H1 (cell line): ENCODE measurements around the gene OCSTAMP. TPM values are rescaled to one million over a fixed set of nuclear protein-coding genes. Genes with fewer than 3 reads are reported as not detected.

Experiments used
- CTCF ChIA-PET: fragments of 300-600 bp; sonication (Branson Sonifier 250); formaldehyde crosslinking; loops from one replicate; lab custom pipeline; 2021; ENCODE audit not compliant: partially characterized antibody; lab: Charles Lee
- POLR2A ChIA-PET: fragments of 300-600 bp; sonication (Branson Sonifier 250); formaldehyde crosslinking; loops from one replicate; lab custom pipeline; 2021; ENCODE audit warnings: inconsistent platforms; ENCODE audit not compliant: partially characterized antibody; lab: Charles Lee
- DNase-seq, 2 experiments: peaks; one replicate each; pipeline versions ENCODE4 v3.0.0 to v3.0.0-alpha.2; 2010 to 2022; ENCODE audit warnings: low spot score in 2 of 2, low read depth in 1 of 2, mixed read lengths in 1 of 2
- FAIRE-seq: peaks from 2 replicates; lab custom pipeline; 2011; peaks lifted over from hg19 to GRCh38; lab: Jason Lieb, UNC
- H2AFZ ChIP-seq: 2 replicates; pipeline ENCODE4 v1.8.1; 2012; ENCODE audit warnings: low read length, inconsistent platforms
- H2AK5ac ChIP-seq: 2 replicates; pipeline ENCODE4 v1.6.1; 2013; ENCODE audit warnings: low read depth, low read length
- H2BK120ac ChIP-seq: replicated peaks from 2 replicates; pipeline ENCODE3; 2013; ENCODE audit warnings: low read depth, low read length, inconsistent platforms
- H2BK12ac ChIP-seq: 2 replicates; pipeline ENCODE4 v1.6.1; 2013; ENCODE audit warnings: low read depth, low read length
- H2BK15ac ChIP-seq: 2 replicates; pipeline ENCODE4 v1.6.1; 2013; ENCODE audit warnings: low read length
- H2BK20ac ChIP-seq: 2 replicates; pipeline ENCODE4 v1.6.1; 2013; ENCODE audit warnings: low read length
- H2BK5ac ChIP-seq: 2 replicates; pipeline ENCODE4 v1.6.1; 2013; ENCODE audit warnings: low read depth, low read length
- H3K14ac ChIP-seq: 2 replicates; pipeline ENCODE4 v1.6.1; 2013; ENCODE audit warnings: inconsistent platforms; ENCODE audit not compliant: insufficient read length
- H3K18ac ChIP-seq: 2 replicates; pipeline ENCODE4 v1.6.1; 2013; ENCODE audit warnings: low read length; ENCODE audit errors: extremely low read depth
- H3K23ac ChIP-seq: 2 replicates; pipeline ENCODE4 v1.6.1; 2013; ENCODE audit warnings: inconsistent platforms; ENCODE audit not compliant: insufficient read length
- H3K23me2 ChIP-seq: 2 replicates; pipeline ENCODE4 v1.6.1; 2013; ENCODE audit warnings: low read depth, low read length
- H3K27ac ChIP-seq: 2 replicates; pipeline ENCODE4 v1.6.1; 2011; ENCODE audit warnings: low read depth, low read length, inconsistent platforms
- H3K27me3 ChIP-seq, 4 experiments: replicated peaks in 1 of 4; 1 replicate in 1 of 4; 2 replicates in 3 of 4; pipeline versions ENCODE4 v1.6.1 to v1.8.1; 2011 to 2013; ENCODE audit warnings: low read length in 3 of 4, mild to moderate bottlenecking in 3 of 4, inconsistent platforms in 2 of 4, mixed read lengths in 2 of 4, moderate library complexity in 1 of 4; ENCODE audit not compliant: control insufficient read depth in 3 of 4, insufficient read depth in 3 of 4; ENCODE audit errors: extremely low read depth in 1 of 4
- H3K36me3 ChIP-seq, 4 experiments: 2 replicates each; pipeline versions ENCODE4 v1.6.1 to v1.8.1; 2011 to 2013; ENCODE audit warnings: mild to moderate bottlenecking in 4 of 4, low read length in 3 of 4, moderate library complexity in 2 of 4, control low read depth in 1 of 4, inconsistent platforms in 1 of 4; ENCODE audit not compliant: insufficient read depth in 4 of 4, control insufficient read depth in 2 of 4
- H3K4ac ChIP-seq: replicated peaks from 2 replicates; pipeline ENCODE3; 2013; ENCODE audit warnings: low read length, low read depth, mixed read lengths, inconsistent platforms; ENCODE audit not compliant: insufficient read length
- H3K4me1 ChIP-seq, 4 experiments: replicated peaks in 1 of 4; 1 replicate in 1 of 4; 2 replicates in 3 of 4; pipeline versions ENCODE4 v1.6.1 to v1.8.1; 2011 to 2013; ENCODE audit warnings: low read length in 3 of 4, inconsistent platforms in 2 of 4, mixed read lengths in 1 of 4; ENCODE audit not compliant: insufficient read depth in 4 of 4, control insufficient read depth in 3 of 4
- H3K4me2 ChIP-seq, 2 experiments: 2 replicates each; pipeline versions ENCODE4 v1.6.1 to v1.8.1; 2011 to 2013; ENCODE audit warnings: low read depth in 2 of 2, low read length in 2 of 2, control low read depth in 1 of 2, inconsistent platforms in 1 of 2, mild to moderate bottlenecking in 1 of 2; ENCODE audit not compliant: insufficient read depth in 1 of 2
- H3K4me3 ChIP-seq, 4 experiments: fragments of 200-600, 300-600 bp in 1 of 4; sonication (generic), shearing (Covaris generic), sonication (Bioruptor Twin) in 1 of 4; 2 replicates each; pipeline versions ENCODE4 v1.5.1 to v1.8.1; 2011 to 2016; ENCODE audit warnings: low read length in 4 of 4, low read depth in 3 of 4, control low read depth in 2 of 4, inconsistent platforms in 2 of 4, mild to moderate bottlenecking in 2 of 4, mixed read lengths in 1 of 4, moderate library complexity in 1 of 4; ENCODE audit not compliant: insufficient read depth in 2 of 4; ENCODE audit errors: extremely low read depth in 1 of 4
- H3K56ac ChIP-seq: replicated peaks from 2 replicates; pipeline ENCODE3; 2013; ENCODE audit warnings: low read depth, mild to moderate bottlenecking, mixed read lengths, low read length, inconsistent platforms; ENCODE audit not compliant: insufficient read length
- H3K79me1 ChIP-seq: 2 replicates; pipeline ENCODE4 v1.6.1; 2013; ENCODE audit warnings: low read depth, low read length, control low read depth
- H3K79me2 ChIP-seq, 2 experiments: 2 replicates each; pipeline versions ENCODE4 v1.6.1 to v1.8.1; 2012 to 2013; ENCODE audit warnings: low read length in 2 of 2, mild to moderate bottlenecking in 2 of 2, inconsistent platforms in 1 of 2; ENCODE audit not compliant: insufficient read depth in 2 of 2, control insufficient read depth in 1 of 2
- H3K9ac ChIP-seq, 4 experiments: replicated peaks in 1 of 4; 1 replicate in 1 of 4; 2 replicates in 3 of 4; pipeline versions ENCODE4 v1.6.1 to v1.8.1; 2011 to 2013; ENCODE audit warnings: low read depth in 3 of 4, low read length in 3 of 4, control low read depth in 2 of 4, mild to moderate bottlenecking in 2 of 4, moderate library complexity in 2 of 4, inconsistent platforms in 1 of 4; ENCODE audit errors: extremely low read depth in 1 of 4
- H3K9me3 ChIP-seq, 2 experiments: 2 replicates each; pipeline versions ENCODE4 v1.6.1 to v1.8.1; 2012 to 2013; ENCODE audit warnings: mild to moderate bottlenecking in 2 of 2, moderate library complexity in 2 of 2, control low read depth in 1 of 2, inconsistent platforms in 1 of 2, low read depth in 1 of 2, low read length in 1 of 2, mixed read lengths in 1 of 2; ENCODE audit not compliant: insufficient read depth in 2 of 2
- H4K20me1 ChIP-seq, 2 experiments: replicated peaks in 1 of 2; 2 replicates each; pipeline versions ENCODE3 to v1.8.1; 2011 to 2013; ENCODE audit warnings: inconsistent platforms in 2 of 2, low read length in 2 of 2, mild to moderate bottlenecking in 1 of 2; ENCODE audit not compliant: insufficient read depth in 2 of 2, control insufficient read depth in 1 of 2
- H4K5ac ChIP-seq: 2 replicates; pipeline ENCODE4 v1.6.1; 2013; ENCODE audit warnings: low read length, low read depth, mixed read lengths, inconsistent platforms; ENCODE audit not compliant: insufficient read length
- H4K8ac ChIP-seq: 2 replicates; pipeline ENCODE4 v1.8.0; 2013; ENCODE audit warnings: mild to moderate bottlenecking, moderate library complexity, low read length, inconsistent platforms; ENCODE audit not compliant: insufficient read depth; ENCODE audit errors: extremely low read depth
- H4K91ac ChIP-seq: replicated peaks from 2 replicates; pipeline ENCODE3; 2013; ENCODE audit warnings: low read length, mixed read lengths, inconsistent platforms; ENCODE audit not compliant: insufficient read length
- WGBS, 2 experiments: shearing (Covaris generic) in 1 of 2; methylation state at CpG; one replicate each; pipeline versions ENCODE4 v1.1.6 to v1.1.7; 2013 to 2015; ENCODE audit warnings: low lambda C conversion rate in 2 of 2, mixed read lengths in 2 of 2, inconsistent platforms in 1 of 2, low coverage in 1 of 2, missing lambda C conversion rate in 1 of 2; ENCODE audit not compliant: insufficient replicate concordance in 2 of 2, insufficient coverage in 1 of 2, insufficient read length in 1 of 2; ENCODE audit errors: extremely low coverage in 1 of 2, missing lambda C conversion rate in 1 of 2; 5-methylcytosine and 5-hydroxymethylcytosine counted together
- polyA plus RNA-seq, 7 experiments: library from polyadenylated mRNA; depleted of rRNA in 3 of 7; stranded (reverse) in 5 of 7; unstranded in 2 of 7; fragments of >200 nt in 5 of 7; fragments of 200-250 nt in 2 of 7; gene quantifications; 1 replicate in 5 of 7; 2 replicates in 1 of 7; 4 replicates in 1 of 7; pipeline versions ENCODE4 v1.2.1 to v1.2.3, GENCODE V29; 2011 to 2013; ENCODE audit warnings: missing spikeins in 2 of 7, mixed read lengths in 2 of 7
- total RNA-seq: library from RNA; stranded (reverse); fragmentation: NEBNext Ultra II Directional; extraction: Animal tissue kit (Norgen Biotek cat#: 25700); gene quantifications from 2 replicates; pipeline ENCODE4 v1.2.1, GENCODE V29; 2021

OCSTAMP gene
- total and polyA plus RNA-seq, 2 of the 8 experiments (the other 6 are each of a cell fraction or from before 2014, with no cell fraction given) = 0.09 to 0.13 TPM

DNA sequence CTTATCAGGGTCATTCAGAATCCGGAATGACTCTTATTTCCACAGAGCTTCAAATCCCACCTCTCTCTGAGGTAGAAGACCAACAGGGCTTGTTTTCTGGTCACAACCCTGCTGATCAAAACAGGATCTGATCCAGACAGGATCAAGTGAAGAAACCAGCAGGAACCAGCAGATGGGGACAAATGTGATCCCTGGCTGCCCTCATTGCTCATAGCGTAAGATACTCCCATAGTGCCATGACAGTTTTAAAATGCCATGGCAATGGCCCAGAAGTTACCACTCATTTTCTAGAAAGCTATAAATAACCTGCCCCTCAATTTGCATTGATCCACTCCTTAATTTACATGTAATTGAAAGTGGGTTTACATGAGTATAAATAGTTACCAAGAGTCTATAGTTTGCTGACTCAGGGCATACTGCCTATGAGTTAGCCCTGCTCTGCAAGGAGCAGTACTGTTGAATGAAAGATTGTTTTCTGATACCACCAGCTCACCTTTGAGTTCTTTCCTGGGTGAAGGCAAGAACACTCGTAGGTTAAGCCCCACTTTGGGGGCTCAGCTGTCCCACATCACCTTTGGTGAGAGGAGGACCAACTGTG, 30.9 kb downstream of the OCSTAMP start:
- Histone ChIP-seq H3K79me1 (no peaks in the 10 kb centered on the region), H4K5ac (no peak overlapping the region), H3K56ac (no peak overlapping the region), H2AFZ (no peak overlapping the region), H2BK12ac (no peak overlapping the region), H3K4me2 (no peak overlapping the region), H3K27me3 (no peaks in the 10 kb centered on the region), H3K23me2 (no peaks in the 10 kb centered on the region), H3K23ac (no peak overlapping the region), H4K20me1 (no peaks in the 10 kb centered on the region), H2AK5ac (0 out of 2 replicates have a peak overlapping the region, but pooled peaks have one; percentile 27), H3K79me2 (no peaks in the 10 kb centered on the region), H4K8ac (no peak overlapping the region), H4K91ac (no peak overlapping the region), H3K36me3 (no peaks in the 10 kb centered on the region), H3K9ac (no peak overlapping the region), H2BK5ac (no peak overlapping the region), H2BK120ac (no peak overlapping the region), H3K4ac (no peak overlapping the region), H3K18ac (no peak overlapping the region), H2BK20ac (no peak overlapping the region), H3K9me3 (no peaks in the 10 kb centered on the region), H2BK15ac (no peak overlapping the region), H3K27ac (no peak overlapping the region), H3K4me3 (no peak overlapping the region), H3K4me1 (no peaks in the 10 kb centered on the region; a peak in 1 of 7 replicates), H3K14ac (no peak overlapping the region)
- CTCF ChIA-PET = interaction anchor here (0.6 to 7.3 kb wide), 14 partner anchors 9 to 232 kb away, joined by 3 to 63 read pairs (median 4); no protein-coding TSS in a partner anchor
- DNase-seq = no peak
- no peak for FAIRE-seq
- 78% methylated on average over 3 of the region's 3 CpGs; no CpG with 5 or more reads in 1 of the 2 experiments for WGBS, 2 experiments
- POLR2A ChIA-PET = interaction anchor here (1.5 to 2.2 kb wide), 2 partner anchors 15 to 163 kb away, joined by 3 to 10 read pairs; no protein-coding TSS in a partner anchor
